CD1c-positive myeloid dendritic cell (primary cell): ENCODE results near the gene MYNN.
A peak's percentile ranks its signal among the peaks of the same experiment; 100 is the strongest.

Experiments used
- DNase-seq: peaks from one replicate; pipeline ENCODE4 v3.0.0-alpha.2; 2016; ENCODE audit errors: extremely low spot score

Gene MYNN

DNA sequence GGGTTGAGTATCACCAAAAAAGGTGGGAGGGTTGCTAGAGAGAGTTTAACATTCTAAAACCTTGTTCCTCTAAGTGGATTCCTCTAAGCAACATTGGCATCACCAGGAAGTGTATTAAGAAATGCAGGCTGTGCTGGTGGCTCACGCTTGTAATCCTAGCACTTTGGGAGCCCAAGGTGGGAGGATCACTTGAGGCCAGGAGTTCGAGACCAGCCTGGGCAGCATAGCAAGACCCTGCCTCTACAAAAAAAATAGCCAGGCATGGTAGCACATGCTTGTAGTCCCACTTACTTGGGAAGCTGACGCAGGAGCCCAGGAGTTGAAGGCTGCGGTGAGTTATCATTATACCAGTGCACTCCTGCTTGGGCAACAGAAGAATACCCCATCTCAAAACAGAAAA is 4.6 kb downstream of the MYNN start:
- no peak for DNase-seq

- DNase-seq = no peak
Observed at GRCh38 chr3:169780742-169781141, 7.5 kb downstream of the MYNN start.

DNA sequence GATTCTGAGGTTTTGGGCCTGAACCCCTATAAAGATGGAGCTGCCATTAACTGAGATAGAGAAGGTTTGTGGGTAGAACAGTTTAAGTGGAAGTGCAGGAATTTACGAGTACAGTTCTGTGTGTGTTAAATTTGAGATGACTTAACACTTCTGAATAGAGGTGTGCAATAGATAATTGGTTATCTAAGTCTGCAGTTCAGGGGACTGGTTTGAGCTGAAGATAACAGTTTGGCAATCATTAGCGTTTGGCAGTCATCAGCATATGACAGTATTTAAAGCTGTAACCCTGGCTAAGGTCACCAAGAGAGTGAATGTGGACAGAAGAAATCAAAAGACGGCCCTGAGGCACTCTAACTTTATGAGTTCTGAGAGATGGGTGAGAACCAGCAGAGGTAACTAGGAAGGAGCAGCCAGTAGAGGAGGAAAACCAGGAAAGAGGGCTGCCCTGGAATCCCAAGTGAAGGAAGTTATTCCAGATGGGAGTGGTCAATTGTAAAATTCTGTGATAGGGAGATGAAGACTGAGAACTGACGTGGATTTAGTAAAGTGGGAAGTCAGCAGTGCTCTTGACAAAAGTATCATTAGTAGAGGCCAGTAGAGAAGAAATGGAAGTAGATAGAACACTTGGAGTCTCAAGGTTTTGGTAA is 8.1 kb downstream of the MYNN start:
- DNase-seq = no peak

DNA sequence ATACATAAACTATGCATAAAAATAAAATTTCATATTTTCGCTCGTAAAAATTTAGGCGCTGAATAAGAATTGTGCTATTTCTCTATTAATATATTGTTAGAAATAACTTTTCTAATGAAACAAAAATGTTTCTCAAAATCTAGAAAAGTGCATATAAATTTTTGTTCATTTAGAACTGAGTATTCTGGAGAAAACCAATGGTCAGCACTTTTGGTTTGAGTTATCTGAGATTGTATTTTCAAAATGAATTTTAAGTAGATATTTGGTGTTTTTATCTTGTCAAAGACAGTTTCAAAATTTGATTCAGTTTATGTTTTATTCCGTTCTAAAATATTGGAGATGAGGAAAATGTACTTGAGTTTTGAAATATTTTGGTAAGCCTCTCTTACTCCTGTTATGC is 13.9 kb downstream of the MYNN start:
- DNase-seq = no peak

GRCh38 chr3:169787791-169788190 is 14.6 kb downstream of the MYNN start:
- DNase-seq = no peak

DNA sequence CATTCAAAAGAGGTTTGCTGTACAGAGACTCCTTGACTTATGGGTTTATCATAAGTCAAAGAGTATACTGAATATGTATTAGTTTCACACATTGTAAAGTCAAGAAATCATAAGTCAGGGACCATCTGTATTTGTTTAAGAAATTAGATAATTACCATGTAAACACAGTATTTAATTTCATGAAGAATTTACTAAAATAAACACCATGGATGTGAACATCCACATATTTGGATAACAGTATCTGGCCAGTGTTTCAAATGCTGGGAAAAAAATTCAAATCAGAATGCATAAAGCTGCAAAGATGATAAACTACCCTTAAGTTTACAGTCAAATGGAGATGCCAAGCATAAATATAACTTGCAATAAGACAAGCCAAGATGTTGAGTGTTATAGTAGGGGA is 17.0 kb downstream of the MYNN start:
- DNase-seq = no peak

DNA sequence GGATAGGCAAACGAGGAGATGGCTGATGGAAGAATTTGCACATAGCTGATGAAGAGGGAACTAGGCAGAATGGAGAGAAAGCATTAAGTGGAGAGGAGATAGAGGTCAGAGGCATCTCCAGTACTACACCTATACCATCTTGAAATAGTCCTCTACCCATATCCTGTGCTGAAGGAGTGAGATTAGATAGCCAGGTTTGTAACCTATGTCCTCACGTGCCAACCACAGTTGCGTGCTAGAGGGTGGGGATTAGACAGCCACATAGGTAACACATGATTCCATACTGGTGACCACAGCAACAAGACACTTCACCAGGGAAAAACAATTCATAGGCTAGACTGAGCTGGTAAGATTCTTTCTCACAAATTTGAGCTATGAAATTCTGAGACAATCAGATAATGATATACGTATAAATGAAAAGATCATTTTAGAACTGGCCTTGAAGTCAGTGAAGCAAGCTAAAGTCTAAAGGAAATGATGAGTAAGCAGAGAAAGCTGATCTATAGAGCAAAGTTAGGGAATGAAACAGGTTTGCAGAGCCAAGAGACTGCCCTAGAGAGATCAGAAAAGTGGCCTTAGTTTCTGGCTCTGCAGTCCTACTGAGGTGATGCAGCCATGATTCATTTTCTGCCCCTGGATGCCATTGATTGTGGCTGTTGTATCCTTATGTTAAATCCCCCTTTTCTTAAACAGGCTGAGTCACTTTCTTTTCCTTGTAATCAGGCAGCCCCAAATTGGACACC is 17.7 kb downstream of the MYNN start:
- no peak for DNase-seq

GRCh38 chr3:169792359-169792758 is 19.2 kb downstream of the MYNN start:
- no peak for DNase-seq

GRCh38 chr3:169804681-169805080 is 31.5 kb downstream of the MYNN start:
- DNase-seq = no peak

GRCh38 chr3:169809230-169809795 is 36.1 kb downstream of the MYNN start:
- no peak for DNase-seq

- DNase-seq = peak; percentile 7
Observed at GRCh38 chr3:169811631-169812331, 38.6 kb downstream of the MYNN start.

DNA sequence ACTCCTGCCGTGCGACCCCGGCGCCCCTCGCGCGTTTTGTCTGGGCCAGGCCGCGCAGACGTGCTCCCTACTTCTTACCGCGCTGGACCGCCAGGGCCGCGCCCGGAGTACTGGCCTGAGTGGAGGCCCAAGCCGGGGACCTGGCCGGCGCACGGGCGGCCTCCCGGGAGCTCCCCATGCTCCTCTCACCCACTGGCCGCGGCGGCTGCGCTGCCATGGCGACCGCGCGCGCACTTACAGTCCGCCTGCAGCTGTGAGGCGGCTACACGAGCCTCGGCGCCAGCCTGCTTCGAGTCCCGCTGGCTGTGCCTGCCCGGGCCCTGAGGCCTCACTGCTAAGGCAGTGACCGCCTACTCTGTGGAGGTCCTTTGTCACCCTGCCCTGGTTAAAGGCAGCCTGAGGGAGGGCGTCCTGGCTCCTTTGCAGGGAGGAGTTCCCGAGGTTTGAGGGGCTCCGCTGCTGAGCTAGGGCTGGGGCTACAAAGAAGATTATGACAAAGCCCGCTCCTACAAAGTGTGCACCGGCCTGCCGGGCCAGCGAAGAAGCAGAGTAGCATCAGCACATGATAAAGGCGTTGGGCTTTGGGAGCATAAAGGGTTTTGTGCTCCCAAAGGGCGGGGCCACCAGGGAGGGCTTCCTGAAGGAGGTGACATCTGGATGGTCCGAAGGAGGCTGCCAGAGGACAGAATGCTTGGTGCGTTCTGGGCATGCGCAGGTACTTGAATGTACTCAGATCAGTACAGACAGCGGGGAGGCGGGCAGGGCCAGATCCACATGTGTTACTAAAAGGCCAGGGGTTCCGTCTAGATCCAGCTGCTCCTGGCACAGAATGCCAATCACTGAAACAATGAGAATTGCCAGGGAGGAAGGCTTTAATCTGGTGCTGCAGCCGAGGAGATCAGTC is 39.4 kb downstream of the MYNN start, which contains the start of the genes LRRC34 and LRRIQ4:
LRRC34 (minus strand) TSS at position 573 of the 904 bp plus-strand sequence; CDS start at position 217, 356 bp downstream.
LRRIQ4 (plus strand) TSS at position 539 of the 904 bp plus-strand sequence. CDS start 9,052 bp downstream, outside the sequence.
- DNase-seq = peak; percentile 66

GRCh38 chr3:169813278-169813677 is 40.1 kb downstream of the MYNN start:
- peak; percentile 33 for DNase-seq

- peak; percentile 65 for DNase-seq
Observed at GRCh38 chr3:169813757-169814517, 40.7 kb downstream of the MYNN start.

GRCh38 chr3:169815590-169816150 is 42.5 kb downstream of the MYNN start:
- DNase-seq = no peak

GRCh38 chr3:169818316-169818715 is 45.1 kb downstream of the MYNN start:
- peak; percentile 14 for DNase-seq

DNA sequence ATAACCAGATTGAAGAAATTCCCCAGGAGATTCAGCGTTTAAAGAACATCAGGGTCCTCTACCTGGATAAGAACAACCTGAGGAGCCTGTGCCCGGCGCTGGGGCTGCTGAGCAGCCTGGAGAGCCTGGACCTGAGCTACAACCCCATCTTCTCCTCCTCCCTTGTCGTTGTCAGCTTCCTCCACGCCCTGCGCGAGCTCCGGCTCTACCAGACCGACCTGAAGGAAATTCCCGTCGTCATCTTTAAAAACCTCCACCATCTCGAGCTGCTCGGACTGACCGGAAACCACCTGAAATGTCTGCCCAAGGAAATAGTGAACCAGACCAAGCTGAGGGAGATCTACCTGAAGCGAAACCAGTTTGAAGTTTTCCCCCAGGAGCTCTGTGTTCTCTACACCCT is 48.9 kb downstream of the MYNN start:
- DNase-seq = no peak

DNA sequence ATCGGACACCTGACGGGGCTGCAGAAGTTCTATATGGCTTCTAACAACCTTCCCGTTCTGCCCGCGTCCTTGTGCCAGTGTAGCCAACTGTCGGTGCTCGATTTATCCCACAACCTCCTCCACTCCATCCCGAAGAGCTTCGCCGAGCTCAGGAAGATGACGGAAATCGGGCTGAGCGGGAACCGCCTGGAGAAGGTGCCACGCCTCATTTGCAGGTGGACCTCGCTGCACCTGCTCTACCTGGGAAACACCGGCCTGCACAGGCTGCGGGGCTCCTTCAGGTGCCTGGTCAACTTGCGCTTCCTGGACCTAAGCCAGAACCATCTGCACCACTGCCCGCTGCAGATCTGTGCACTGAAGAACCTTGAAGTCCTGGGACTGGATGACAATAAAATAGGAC is 49.3 kb downstream of the MYNN start:
- no peak for DNase-seq

GRCh38 chr3:169822983-169823382 is 49.8 kb downstream of the MYNN start:
- DNase-seq = no peak

GRCh38 chr3:169825316-169825715 is 52.1 kb downstream of the MYNN start:
- DNase-seq = no peak
